GM18498 (cell line): ENCODE data around the gene SMPDL3A.

Source experiments
- ATAC-seq: cut with Tn5 transposase; IDR thresholded peaks from one replicate; pipeline ENCODE4 v1.9.1; 2021; ENCODE audit warnings: mild to moderate bottlenecking, moderate library complexity; ENCODE audit not compliant: unreplicated experiment

The SMPDL3A gene

DNA sequence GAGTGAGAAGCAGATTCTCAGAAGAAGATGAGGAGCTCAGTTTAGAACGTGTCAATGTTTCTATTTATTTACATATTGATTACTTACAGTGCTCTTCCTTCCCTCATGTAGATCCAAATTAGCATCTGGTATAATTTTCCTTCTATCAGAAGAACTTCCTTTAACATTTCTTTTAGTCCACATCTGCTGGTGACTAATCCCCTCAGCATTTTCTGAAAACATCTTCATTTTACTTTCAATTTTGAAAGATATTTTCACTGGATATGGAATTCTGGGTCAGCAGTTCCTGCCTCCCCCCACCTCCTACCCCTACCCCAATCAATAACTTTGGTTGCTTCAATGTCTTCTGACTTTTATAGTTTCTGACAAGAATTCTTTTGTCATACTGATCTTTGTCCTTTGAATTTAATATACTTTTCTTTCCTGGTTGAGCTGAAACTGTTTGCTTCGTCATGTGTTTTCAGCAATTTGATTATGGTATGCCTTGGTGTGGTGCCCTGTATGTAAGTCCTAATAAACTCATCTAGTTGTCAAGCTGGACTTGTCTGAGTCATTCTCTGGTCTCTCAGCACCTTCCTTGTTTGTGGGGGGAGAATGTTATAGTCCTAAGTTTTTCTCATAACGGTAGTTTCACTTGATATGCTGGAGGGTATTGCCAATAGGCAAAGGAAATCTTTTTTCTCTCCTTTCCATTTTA lies 57.0 kb downstream of the SMPDL3A start:
- no peak for ATAC-seq

DNA sequence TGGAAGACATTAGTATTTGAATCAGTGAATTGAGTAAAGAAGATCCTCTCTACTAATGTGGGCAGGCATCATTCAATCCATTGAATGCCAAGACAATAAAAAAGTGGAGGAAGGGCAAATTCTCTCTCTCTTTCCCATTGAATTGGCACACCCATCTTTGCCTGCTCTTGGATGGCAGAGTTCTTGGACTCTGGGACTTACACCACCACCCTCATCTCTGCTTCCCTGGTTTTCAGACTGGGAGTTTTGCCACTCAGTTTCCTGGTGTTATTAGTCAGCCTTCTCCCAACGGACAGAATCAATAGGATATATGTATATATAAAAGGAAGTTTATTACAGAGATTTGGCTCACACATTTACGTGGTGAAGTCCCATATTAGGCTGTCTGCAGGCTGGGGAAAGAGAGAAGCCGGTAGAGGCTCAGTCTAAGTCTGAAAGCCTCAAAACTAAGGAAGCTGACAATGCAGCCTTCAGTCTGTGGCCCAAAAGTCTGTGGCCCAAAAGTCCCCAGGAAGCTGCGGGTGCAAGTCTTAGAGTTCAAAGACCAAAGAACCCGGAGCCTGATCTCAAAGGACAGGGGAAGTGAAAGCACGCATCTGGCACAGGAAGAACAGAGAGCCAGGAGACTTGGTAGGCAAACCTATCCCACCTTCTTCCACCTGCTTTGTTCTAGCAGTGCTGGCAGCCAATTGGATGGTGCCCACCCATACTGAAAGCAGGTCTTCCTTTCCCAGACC lies 64.4 kb downstream of the SMPDL3A start:
- peak; percentile 84 for ATAC-seq
